Stimulated activated CD8-positive, alpha-beta memory T cell treated with anti-CD3 and anti-CD28 coated beads, Interleukin-15, amount 100 ng/mL, for 48 hours (primary cell): Measurements from ENCODE around the gene ZBTB8OS.

Experiments
- DNase-seq, 2 donors: peaks; one replicate each; pipeline ENCODE4 v3.0.0-alpha.2; 2020; ENCODE audit warnings: low read depth in 2 of 2

ZBTB8OS gene

DNA sequence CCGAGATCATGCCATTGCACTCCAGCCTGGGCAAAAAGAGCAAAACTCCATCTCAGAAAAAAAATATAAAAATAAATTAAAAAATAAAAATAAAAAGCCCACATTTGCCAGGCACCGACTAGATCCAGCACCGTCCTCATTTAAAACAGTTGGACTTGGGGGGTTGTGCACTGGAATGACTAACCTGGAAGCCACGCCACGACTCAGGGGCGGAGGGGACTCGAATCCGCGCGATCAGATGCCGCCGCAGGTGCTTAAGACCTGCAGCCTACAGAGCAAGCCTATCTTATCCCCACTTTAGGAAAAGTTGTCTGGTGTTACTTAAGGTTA lies 38.5 kb downstream of the ZBTB8OS start:
- DNase-seq: no peak

DNA sequence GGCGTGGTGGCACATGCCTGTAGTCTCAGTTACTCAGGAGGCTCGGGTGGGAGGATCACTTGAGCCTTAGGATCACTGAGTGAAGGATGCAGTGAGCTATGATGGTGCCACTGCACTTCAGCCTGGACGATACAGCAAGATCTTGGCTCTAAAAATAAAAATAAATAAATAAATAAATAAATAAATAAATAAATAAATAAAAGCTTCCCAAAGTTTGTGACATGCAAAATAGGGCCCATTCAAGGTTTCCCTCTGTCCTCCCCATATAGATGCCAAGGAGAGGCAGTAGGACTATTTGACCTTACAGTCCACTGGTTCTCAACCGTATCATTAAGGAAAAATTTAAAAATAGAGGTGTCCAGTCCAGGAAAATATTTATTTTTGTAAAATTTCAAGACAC lies 41.2 kb downstream of the ZBTB8OS start:
- DNase-seq: no peak

DNA sequence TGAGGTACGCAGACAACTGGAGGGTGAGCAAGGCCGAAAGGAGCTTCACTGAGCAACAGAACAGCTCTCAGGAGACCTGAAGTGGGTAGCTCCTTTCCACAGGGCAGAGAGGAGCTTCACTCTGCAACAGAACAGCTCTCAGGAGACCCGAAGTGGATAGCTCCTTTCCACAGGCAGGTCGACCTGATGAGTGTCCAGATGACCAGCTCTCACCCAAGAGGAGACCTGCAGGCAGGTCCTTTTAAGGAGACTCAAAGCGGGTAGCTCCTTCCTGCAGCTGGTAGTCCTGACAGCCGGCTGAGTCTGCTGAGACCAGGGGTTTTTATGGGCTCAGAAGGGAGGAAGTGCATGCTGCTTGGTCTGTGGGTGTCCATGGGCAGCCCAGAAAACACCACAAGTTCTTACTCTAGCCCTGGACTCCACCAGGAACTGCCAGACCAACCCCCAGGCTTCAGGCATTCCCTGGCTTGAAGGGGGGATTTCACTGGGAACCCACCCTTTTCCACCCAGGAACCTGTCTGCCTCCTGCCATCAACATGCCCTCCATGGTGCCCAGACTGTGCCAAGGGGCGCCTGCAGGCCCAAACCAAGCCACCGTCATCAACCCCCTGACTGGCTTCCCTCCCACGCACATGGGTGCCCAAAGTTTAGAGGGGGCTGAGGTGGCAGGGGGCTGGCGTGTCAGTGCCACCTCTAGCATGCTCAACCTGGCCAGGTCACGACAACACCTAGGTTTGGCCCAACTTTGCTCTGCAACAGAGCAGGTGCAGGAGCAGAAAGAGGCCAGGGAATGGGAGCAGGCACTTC lies 43.6 kb downstream of the ZBTB8OS start:
- DNase-seq: no peak

DNA sequence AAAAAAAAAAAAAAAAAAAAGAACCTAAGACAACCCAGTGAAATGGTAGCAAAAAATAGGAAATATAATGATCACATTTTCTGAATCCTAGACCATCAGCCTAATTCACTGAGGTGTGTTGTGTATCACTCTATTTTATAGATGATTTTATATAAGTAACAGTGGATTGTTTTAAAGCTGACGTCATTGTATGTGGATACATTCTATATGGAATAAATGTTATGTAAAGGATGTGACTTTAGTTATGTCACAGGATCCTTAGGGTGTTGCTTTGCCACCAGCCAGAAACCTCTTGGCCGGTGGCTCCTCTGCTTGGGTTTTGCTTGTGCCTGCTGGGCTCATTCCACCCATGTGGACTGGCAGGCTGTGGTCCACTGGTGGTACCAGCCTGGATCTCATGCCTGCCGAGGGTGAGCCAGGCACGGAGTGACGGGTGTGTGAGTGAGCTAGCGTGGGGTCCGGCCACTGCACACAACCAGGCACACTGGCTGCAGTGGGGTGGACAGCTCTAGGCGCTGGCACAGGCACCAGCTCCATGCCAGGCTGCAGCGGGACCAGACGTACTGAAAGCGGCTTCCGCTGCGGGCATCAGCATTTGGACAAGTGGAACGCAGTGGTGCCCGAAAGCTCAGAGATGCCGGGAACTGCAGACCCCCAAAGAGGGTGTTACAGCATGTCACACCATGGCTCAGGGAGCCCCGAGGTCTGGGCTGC lies 44.5 kb downstream of the ZBTB8OS start:
- no peak for DNase-seq

DNA sequence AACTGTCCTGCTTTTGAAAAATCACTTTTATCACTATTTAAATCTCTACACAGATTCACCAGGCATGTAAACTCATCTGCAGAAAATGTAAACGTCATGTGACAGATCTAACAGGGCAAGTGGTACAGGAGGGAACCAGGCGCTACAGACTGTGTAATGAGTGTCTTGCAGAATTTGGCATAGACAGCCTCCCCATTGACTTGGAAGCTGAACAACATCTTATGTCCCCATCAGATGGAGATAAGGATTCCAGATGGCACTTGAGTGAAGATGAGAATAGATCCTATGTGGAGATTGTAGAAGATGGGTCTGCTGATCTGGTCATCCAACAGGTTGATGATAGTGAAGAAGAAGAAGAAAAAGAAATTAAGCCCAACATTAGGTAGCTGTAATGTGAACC lies 50.3 kb downstream of the ZBTB8OS start:
- DNase-seq: no peak

DNA sequence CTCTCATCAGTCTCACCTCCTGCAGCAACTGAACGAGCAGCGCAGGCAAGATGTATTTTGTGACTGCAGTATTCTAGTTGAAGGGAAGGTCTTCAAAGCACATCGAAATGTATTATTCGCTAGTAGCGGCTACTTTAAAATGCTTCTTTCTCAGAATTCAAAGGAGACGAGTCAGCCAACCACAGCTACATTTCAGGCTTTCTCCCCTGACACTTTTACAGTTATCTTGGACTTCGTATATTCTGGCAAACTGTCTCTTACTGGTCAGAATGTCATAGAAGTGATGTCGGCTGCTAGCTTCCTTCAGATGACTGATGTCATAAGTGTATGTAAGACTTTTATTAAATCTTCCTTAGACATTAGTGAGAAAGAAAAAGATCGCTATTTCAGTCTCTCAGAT lies 57.4 kb downstream of the ZBTB8OS start:
- no peak for DNase-seq

DNA sequence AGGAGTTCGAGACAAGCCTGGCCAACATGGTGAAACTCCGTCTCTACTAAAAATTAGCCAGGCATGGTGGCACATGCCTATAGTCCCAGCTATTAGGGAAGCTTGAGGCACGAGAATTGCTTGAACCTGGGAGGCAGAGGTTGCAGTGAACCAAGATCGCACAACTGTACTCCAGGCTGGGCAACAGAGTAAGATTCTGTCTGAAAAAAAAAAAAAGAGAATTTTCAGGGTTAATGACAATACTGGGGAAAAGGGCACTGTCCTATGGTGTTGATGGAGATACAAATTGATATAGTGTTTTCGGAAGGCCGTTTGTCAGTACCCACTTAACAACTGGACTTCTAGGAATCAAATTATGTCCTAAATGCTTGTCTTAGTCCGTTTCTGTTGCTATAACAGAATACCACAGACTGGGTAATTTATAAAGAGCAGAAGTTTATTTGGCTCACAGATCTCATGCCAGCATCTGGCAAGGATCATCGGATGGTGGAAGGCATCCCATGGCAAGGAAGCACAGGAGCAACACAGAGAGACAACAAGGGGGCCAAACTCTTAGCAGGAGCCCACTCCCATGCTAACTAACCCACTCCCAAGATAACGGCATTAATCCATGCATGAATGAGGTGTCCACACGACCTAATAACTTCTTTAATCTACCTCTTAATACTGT lies 69.9 kb downstream of the ZBTB8OS start:
- DNase-seq: no peak
